WTC11 (cell line): Measurements from ENCODE around the gene TMED4. TPM values are rescaled to one million over a fixed set of nuclear protein-coding genes. Genes with fewer than 3 reads are reported as not detected.
A peak's percentile ranks its signal among the peaks of the same experiment; 100 is the strongest.

Experiments used
- ATF1 ChIP-seq: sonication (generic); formaldehyde crosslinking; IDR thresholded peaks from 2 replicates; pipeline ENCODE4 v1.8.1; 2023; ENCODE audit warnings: mild to moderate bottlenecking, moderate library complexity, missing genetic modification reagents
- FOXK1 ChIP-seq: sonication (generic); formaldehyde crosslinking; IDR thresholded peaks from 2 replicates; pipeline ENCODE4 v1.8.0; 2022; ENCODE audit warnings: mild to moderate bottlenecking, moderate library complexity, missing genetic modification reagents
- GRHL2 ChIP-seq: fragments of 250-450 bp; sonication (Bioruptor Pico); IDR thresholded peaks from 2 replicates; pipeline ENCODE4 v1.8.0; 2022; ENCODE audit warnings: mild to moderate bottlenecking, moderate library complexity; ENCODE audit not compliant: insufficient replicate concordance, severe bottlenecking
- GTF2I ChIP-seq: fragments of 250-450 bp; sonication (Bioruptor Pico); conservative IDR thresholded peaks from 2 replicates; pipeline ENCODE4 v1.4.0; 2021; ENCODE audit warnings: mild to moderate bottlenecking
- JUN ChIP-seq: sonication (generic); formaldehyde crosslinking; IDR thresholded peaks from 2 replicates; pipeline ENCODE4 v1.8.0; 2023; ENCODE audit warnings: mild to moderate bottlenecking, missing genetic modification reagents
- KAT7 ChIP-seq: sonication (generic); formaldehyde crosslinking; IDR thresholded peaks from 2 replicates; pipeline ENCODE4 v1.8.1; 2023; ENCODE audit warnings: missing genetic modification reagents, mild to moderate bottlenecking, borderline replicate concordance
- NFATC4 ChIP-seq: fragments of 250-450 bp; sonication (Bioruptor Pico); IDR thresholded peaks from 2 replicates; pipeline ENCODE4 v1.9.0; 2021; ENCODE audit warnings: mild to moderate bottlenecking
- NR3C1 ChIP-seq: sonication (generic); formaldehyde crosslinking; conservative IDR thresholded peaks from 2 replicates; pipeline ENCODE4 v1.8.1; 2023; ENCODE audit warnings: low read depth, mild to moderate bottlenecking, missing genetic modification reagents
- PRRX2 ChIP-seq: fragments of 250-450 bp; sonication (Bioruptor Pico); IDR thresholded peaks from 2 replicates; pipeline ENCODE4 v1.8.0; 2021; ENCODE audit warnings: mild to moderate bottlenecking
- ZNF232 ChIP-seq: sonication (generic); formaldehyde crosslinking; IDR thresholded peaks from 2 replicates; pipeline ENCODE4 v1.8.0; 2022; ENCODE audit warnings: mild to moderate bottlenecking, missing genetic modification reagents
- ZNF317 ChIP-seq: sonication (generic); formaldehyde crosslinking; IDR thresholded peaks from 2 replicates; pipeline ENCODE4 v1.8.1; 2023; ENCODE audit warnings: low read depth, mild to moderate bottlenecking, moderate library complexity, missing genetic modification reagents, borderline replicate concordance
- ZNF416 ChIP-seq: fragments of 250-450 bp; sonication (Bioruptor Pico); IDR thresholded peaks from 2 replicates; pipeline ENCODE4 v1.9.0; 2021; ENCODE audit warnings: mild to moderate bottlenecking, inconsistent platforms
- total RNA-seq: library from RNA; stranded (reverse); gene quantifications from 3 replicates; pipeline ENCODE4 v1.2.3, GENCODE V29; 2021
- TF ChIP-seq, protein P1 (sequence below): fragments of 250-450 bp; sonication (Bioruptor Pico); IDR thresholded peaks from 2 replicates; pipeline ENCODE4 v1.9.0; 2021; ENCODE audit warnings: mild to moderate bottlenecking, borderline replicate concordance
- TF ChIP-seq, protein P2 (sequence below): sonication (generic); formaldehyde crosslinking; IDR thresholded peaks from 2 replicates; pipeline ENCODE4 v1.8.1; 2023; ENCODE audit warnings: mild to moderate bottlenecking, missing genetic modification reagents, borderline replicate concordance
- TF ChIP-seq, protein P3 (sequence below): fragments of 250-450 bp; sonication (Bioruptor Pico); IDR thresholded peaks from 2 replicates; pipeline ENCODE4 v1.9.0; 2021; ENCODE audit warnings: mild to moderate bottlenecking
- TF ChIP-seq, protein P4 (sequence below): sonication (generic); formaldehyde crosslinking; IDR thresholded peaks from 2 replicates; pipeline ENCODE4 v1.8.0; 2023; ENCODE audit warnings: mild to moderate bottlenecking, missing genetic modification reagents
- TF ChIP-seq, protein P5 (sequence below): sonication (generic); formaldehyde crosslinking; IDR thresholded peaks from 2 replicates; pipeline ENCODE4 v1.8.0; 2022; ENCODE audit warnings: mild to moderate bottlenecking, missing genetic modification reagents
- TF ChIP-seq, protein P6 (sequence below): fragments of 250-450 bp; sonication (Bioruptor Pico); IDR thresholded peaks from 2 replicates; pipeline ENCODE4 v1.9.0; 2021; ENCODE audit warnings: moderate library complexity, mild to moderate bottlenecking, inconsistent platforms, borderline replicate concordance
- TF ChIP-seq, protein P7 (sequence below): sonication (generic); formaldehyde crosslinking; IDR thresholded peaks from 2 replicates; pipeline ENCODE4 v1.8.1; 2022; ENCODE audit warnings: missing genetic modification reagents, borderline replicate concordance

TMED4 gene
- total RNA-seq, 1 experiment from 2014 or later = 58.6 TPM

DNA sequence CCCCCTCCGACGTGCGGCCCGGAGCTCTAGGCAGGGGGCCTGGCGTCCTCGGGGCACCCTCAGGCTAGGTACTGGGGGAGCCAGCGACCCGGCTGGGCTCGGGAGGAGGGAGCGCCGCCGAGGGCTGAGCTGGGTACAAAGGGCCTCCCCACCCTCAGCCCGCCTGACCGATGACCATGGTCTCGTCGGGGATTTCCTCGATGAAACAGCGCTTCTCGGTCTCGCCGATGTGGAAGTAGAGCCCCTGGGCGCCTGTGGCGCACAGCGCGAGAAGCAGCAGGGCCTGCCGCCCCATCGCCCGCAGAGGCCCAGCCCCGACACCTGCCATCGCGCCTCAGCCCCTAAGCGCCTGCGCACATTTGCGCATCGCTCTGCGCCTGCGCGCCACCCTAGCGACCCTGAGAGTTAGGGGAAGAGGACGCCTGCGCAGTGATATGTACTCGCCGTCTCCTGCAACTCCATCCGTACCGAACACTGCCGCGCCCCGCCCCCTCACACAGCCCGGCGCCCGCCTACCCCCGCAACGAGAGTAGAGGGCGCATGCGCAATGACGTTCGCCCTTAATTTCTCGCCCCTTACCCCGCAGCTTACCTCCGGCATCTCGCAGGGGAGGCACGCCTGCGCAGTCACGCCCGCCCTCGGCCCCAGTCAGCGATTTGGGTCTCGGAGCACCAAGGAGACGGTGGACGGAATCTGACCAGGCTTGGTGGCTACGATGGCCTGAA lies at the start of gene TMED4 (continued):
- TF ChIP-seq, protein P1, sequence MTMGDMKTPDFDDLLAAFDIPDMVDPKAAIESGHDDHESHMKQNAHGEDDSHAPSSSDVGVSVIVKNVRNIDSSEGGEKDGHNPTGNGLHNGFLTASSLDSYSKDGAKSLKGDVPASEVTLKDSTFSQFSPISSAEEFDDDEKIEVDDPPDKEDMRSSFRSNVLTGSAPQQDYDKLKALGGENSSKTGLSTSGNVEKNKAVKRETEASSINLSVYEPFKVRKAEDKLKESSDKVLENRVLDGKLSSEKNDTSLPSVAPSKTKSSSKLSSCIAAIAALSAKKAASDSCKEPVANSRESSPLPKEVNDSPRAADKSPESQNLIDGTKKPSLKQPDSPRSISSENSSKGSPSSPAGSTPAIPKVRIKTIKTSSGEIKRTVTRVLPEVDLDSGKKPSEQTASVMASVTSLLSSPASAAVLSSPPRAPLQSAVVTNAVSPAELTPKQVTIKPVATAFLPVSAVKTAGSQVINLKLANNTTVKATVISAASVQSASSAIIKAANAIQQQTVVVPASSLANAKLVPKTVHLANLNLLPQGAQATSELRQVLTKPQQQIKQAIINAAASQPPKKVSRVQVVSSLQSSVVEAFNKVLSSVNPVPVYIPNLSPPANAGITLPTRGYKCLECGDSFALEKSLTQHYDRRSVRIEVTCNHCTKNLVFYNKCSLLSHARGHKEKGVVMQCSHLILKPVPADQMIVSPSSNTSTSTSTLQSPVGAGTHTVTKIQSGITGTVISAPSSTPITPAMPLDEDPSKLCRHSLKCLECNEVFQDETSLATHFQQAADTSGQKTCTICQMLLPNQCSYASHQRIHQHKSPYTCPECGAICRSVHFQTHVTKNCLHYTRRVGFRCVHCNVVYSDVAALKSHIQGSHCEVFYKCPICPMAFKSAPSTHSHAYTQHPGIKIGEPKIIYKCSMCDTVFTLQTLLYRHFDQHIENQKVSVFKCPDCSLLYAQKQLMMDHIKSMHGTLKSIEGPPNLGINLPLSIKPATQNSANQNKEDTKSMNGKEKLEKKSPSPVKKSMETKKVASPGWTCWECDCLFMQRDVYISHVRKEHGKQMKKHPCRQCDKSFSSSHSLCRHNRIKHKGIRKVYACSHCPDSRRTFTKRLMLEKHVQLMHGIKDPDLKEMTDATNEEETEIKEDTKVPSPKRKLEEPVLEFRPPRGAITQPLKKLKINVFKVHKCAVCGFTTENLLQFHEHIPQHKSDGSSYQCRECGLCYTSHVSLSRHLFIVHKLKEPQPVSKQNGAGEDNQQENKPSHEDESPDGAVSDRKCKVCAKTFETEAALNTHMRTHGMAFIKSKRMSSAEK = no peak
- TF ChIP-seq, protein P2, sequence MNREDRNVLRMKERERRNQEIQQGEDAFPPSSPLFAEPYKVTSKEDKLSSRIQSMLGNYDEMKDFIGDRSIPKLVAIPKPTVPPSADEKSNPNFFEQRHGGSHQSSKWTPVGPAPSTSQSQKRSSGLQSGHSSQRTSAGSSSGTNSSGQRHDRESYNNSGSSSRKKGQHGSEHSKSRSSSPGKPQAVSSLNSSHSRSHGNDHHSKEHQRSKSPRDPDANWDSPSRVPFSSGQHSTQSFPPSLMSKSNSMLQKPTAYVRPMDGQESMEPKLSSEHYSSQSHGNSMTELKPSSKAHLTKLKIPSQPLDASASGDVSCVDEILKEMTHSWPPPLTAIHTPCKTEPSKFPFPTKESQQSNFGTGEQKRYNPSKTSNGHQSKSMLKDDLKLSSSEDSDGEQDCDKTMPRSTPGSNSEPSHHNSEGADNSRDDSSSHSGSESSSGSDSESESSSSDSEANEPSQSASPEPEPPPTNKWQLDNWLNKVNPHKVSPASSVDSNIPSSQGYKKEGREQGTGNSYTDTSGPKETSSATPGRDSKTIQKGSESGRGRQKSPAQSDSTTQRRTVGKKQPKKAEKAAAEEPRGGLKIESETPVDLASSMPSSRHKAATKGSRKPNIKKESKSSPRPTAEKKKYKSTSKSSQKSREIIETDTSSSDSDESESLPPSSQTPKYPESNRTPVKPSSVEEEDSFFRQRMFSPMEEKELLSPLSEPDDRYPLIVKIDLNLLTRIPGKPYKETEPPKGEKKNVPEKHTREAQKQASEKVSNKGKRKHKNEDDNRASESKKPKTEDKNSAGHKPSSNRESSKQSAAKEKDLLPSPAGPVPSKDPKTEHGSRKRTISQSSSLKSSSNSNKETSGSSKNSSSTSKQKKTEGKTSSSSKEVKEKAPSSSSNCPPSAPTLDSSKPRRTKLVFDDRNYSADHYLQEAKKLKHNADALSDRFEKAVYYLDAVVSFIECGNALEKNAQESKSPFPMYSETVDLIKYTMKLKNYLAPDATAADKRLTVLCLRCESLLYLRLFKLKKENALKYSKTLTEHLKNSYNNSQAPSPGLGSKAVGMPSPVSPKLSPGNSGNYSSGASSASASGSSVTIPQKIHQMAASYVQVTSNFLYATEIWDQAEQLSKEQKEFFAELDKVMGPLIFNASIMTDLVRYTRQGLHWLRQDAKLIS (CRISPR knock-in tag) = 0 out of 2 replicates have a peak, but pooled peaks have one; percentile 34
- TF ChIP-seq ZNF416 (CRISPR knock-in tag) (no peak), JUN (CRISPR knock-in tag) (0 out of 2 replicates have a peak, but pooled peaks have one; percentile 70), GTF2I (CRISPR knock-in tag) (no peak), GRHL2 (CRISPR knock-in tag) (no peak), NFATC4 (CRISPR knock-in tag) (no peak), ATF1 (CRISPR knock-in tag) (0 out of 2 replicates have a peak, but pooled peaks have one; percentile 62), ZNF317 (CRISPR knock-in tag) (no peak), NR3C1 (CRISPR knock-in tag) (no peak), ZNF232 (no peak), PRRX2 (CRISPR knock-in tag) (no peak), FOXK1 (CRISPR knock-in tag) (peak; percentile 63), KAT7 (CRISPR knock-in tag) (no peak)
- TF ChIP-seq, protein P3, sequence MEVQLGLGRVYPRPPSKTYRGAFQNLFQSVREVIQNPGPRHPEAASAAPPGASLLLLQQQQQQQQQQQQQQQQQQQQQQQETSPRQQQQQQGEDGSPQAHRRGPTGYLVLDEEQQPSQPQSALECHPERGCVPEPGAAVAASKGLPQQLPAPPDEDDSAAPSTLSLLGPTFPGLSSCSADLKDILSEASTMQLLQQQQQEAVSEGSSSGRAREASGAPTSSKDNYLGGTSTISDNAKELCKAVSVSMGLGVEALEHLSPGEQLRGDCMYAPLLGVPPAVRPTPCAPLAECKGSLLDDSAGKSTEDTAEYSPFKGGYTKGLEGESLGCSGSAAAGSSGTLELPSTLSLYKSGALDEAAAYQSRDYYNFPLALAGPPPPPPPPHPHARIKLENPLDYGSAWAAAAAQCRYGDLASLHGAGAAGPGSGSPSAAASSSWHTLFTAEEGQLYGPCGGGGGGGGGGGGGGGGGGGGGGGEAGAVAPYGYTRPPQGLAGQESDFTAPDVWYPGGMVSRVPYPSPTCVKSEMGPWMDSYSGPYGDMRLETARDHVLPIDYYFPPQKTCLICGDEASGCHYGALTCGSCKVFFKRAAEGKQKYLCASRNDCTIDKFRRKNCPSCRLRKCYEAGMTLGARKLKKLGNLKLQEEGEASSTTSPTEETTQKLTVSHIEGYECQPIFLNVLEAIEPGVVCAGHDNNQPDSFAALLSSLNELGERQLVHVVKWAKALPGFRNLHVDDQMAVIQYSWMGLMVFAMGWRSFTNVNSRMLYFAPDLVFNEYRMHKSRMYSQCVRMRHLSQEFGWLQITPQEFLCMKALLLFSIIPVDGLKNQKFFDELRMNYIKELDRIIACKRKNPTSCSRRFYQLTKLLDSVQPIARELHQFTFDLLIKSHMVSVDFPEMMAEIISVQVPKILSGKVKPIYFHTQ (CRISPR knock-in tag) = no peak
- TF ChIP-seq, protein P4, sequence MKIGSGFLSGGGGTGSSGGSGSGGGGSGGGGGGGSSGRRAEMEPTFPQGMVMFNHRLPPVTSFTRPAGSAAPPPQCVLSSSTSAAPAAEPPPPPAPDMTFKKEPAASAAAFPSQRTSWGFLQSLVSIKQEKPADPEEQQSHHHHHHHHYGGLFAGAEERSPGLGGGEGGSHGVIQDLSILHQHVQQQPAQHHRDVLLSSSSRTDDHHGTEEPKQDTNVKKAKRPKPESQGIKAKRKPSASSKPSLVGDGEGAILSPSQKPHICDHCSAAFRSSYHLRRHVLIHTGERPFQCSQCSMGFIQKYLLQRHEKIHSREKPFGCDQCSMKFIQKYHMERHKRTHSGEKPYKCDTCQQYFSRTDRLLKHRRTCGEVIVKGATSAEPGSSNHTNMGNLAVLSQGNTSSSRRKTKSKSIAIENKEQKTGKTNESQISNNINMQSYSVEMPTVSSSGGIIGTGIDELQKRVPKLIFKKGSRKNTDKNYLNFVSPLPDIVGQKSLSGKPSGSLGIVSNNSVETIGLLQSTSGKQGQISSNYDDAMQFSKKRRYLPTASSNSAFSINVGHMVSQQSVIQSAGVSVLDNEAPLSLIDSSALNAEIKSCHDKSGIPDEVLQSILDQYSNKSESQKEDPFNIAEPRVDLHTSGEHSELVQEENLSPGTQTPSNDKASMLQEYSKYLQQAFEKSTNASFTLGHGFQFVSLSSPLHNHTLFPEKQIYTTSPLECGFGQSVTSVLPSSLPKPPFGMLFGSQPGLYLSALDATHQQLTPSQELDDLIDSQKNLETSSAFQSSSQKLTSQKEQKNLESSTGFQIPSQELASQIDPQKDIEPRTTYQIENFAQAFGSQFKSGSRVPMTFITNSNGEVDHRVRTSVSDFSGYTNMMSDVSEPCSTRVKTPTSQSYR (CRISPR knock-in tag) = 0 out of 2 replicates have a peak, but pooled peaks have one; percentile 32
- TF ChIP-seq, protein P5, sequence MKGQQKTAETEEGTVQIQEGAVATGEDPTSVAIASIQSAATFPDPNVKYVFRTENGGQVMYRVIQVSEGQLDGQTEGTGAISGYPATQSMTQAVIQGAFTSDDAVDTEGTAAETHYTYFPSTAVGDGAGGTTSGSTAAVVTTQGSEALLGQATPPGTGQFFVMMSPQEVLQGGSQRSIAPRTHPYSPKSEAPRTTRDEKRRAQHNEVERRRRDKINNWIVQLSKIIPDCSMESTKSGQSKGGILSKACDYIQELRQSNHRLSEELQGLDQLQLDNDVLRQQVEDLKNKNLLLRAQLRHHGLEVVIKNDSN = peak; percentile 27; the same call in 1 of the 2 replicates
- TF ChIP-seq, protein P6, sequence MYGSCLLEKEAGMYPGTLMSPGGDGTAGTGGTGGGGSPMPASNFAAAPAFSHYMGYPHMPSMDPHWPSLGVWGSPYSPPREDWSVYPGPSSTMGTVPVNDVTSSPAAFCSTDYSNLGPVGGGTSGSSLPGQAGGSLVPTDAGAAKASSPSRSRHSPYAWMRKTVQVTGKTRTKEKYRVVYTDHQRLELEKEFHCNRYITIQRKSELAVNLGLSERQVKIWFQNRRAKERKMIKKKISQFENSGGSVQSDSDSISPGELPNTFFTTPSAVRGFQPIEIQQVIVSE (CRISPR knock-in tag) = no peak
- TF ChIP-seq, protein P7, sequence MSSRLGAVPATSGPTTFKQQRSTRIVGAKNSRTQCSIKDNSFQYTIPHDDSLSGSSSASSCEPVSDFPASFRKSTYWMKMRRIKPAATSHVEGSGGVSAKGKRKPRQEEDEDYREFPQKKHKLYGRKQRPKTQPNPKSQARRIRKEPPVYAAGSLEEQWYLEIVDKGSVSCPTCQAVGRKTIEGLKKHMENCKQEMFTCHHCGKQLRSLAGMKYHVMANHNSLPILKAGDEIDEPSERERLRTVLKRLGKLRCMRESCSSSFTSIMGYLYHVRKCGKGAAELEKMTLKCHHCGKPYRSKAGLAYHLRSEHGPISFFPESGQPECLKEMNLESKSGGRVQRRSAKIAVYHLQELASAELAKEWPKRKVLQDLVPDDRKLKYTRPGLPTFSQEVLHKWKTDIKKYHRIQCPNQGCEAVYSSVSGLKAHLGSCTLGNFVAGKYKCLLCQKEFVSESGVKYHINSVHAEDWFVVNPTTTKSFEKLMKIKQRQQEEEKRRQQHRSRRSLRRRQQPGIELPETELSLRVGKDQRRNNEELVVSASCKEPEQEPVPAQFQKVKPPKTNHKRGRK = no peak
